Astrocyte of the hippocampus (primary cell): ENCODE results near the gene GNAI2.
"Not testable (repeated sequence)": the region's sequence is repeated elsewhere in the genome, so short reads cannot be mapped to it uniquely, and the experiment has no call there.

Source experiments
- DNase-seq: peaks from one replicate; pipeline ENCODE4 v3.0.0; 2011; ENCODE audit warnings: low read depth, low spot score

Gene GNAI2

GRCh38 chr3:50204804-50205412 lies 31.1 kb upstream of the GNAI2 start, which contains the start of gene SLC38A3:
Gene SLC38A3 (plus strand): TSS chr3:50205271. CDS start chr3:50214200, 8,929 bp downstream.
- DNase-seq, result peak; percentile 53

- DNase-seq, result peak; percentile 62
These were observed 30.4 kb upstream of the GNAI2 start for GRCh38 chr3:50205413-50206276.

- no peak for DNase-seq
These were observed 28.5 kb upstream of the GNAI2 start for GRCh38 chr3:50207359-50208042.

- DNase-seq, result no peak
These were observed 27.2 kb upstream of the GNAI2 start for GRCh38 chr3:50208677-50209344.

- no peak for DNase-seq
These were observed 25.9 kb upstream of the GNAI2 start for GRCh38 chr3:50210176-50210509.

GRCh38 chr3:50210510-50211367 lies 25.3 kb upstream of the GNAI2 start:
- no peak for DNase-seq

- not testable (repeated sequence) for DNase-seq
These were observed 24.7 kb upstream of the GNAI2 start for GRCh38 chr3:50211368-50211717.

GRCh38 chr3:50211930-50212329 lies 24.1 kb upstream of the GNAI2 start:
- DNase-seq, result peak; percentile 60

- DNase-seq, result no peak
These were observed 23.5 kb upstream of the GNAI2 start for GRCh38 chr3:50212502-50212901.

- DNase-seq, result no peak
These were observed 23.0 kb upstream of the GNAI2 start for GRCh38 chr3:50212971-50213370.

- DNase-seq, result peak; percentile 55
These were observed 22.6 kb upstream of the GNAI2 start for GRCh38 chr3:50213373-50213772.

- DNase-seq, result no peak
These were observed 21.2 kb upstream of the GNAI2 start for GRCh38 chr3:50214824-50215223.

- DNase-seq, result no peak
These were observed 20.5 kb upstream of the GNAI2 start for GRCh38 chr3:50215529-50215928.

GRCh38 chr3:50217681-50218080 lies 18.3 kb upstream of the GNAI2 start:
- DNase-seq, result no peak

GRCh38 chr3:50218448-50218847 lies 17.6 kb upstream of the GNAI2 start:
- DNase-seq, result no peak

- no peak for DNase-seq
These were observed 16.7 kb upstream of the GNAI2 start for GRCh38 chr3:50219285-50219684.

- no peak for DNase-seq
These were observed 15.9 kb upstream of the GNAI2 start for GRCh38 chr3:50220109-50220508.

- DNase-seq, result no peak
These were observed 15.0 kb upstream of the GNAI2 start for GRCh38 chr3:50221051-50221410.

GRCh38 chr3:50221411-50222168 lies 14.4 kb upstream of the GNAI2 start:
- no peak for DNase-seq

- DNase-seq, result no peak
These were observed 13.9 kb upstream of the GNAI2 start for GRCh38 chr3:50222169-50222528.

- no peak for DNase-seq
These were observed 11.4 kb upstream of the GNAI2 start for GRCh38 chr3:50224639-50225038.
